Activated naive CD8-positive, alpha-beta T cell treated with anti-CD3 and anti-CD28 coated beads, Interleukin-2, amount 10 ng/mL, durations not matched to agents 7 days and 5 days (primary cell): ENCODE measurements around the gene CARS1. TPM values are rescaled to one million over a fixed set of nuclear protein-coding genes. Genes with fewer than 3 reads are reported as not detected.

Experiments
- ATAC-seq: fragments of 150-1000 bp; cut with Tn5 transposase; one replicate; pipeline ENCODE4 v1.10.0; 2021; ENCODE audit warnings: low read depth, moderate library complexity
- POLR2A ChIA-PET: fragments of 350-600 bp; sonication (Branson Sonifier 250); formaldehyde crosslinking; loops from one replicate; lab custom pipeline; 2021; ENCODE audit warnings: antibody characterized with exemption; lab: Charles Lee
- DNase-seq: peaks from one replicate; pipeline ENCODE4 v3.0.0; 2021
- H3K27ac Mint-ChIP-seq: one replicate; pipeline ENCODE4 v1.8.0; 2022; ENCODE audit warnings: mild to moderate bottlenecking, mixed read lengths
- H3K27me3 Mint-ChIP-seq: one replicate; pipeline ENCODE4 v1.8.0; 2022; ENCODE audit warnings: mild to moderate bottlenecking, moderate library complexity, mixed read lengths
- H3K36me3 Mint-ChIP-seq: one replicate; pipeline ENCODE4 v1.8.0; 2021; ENCODE audit warnings: mild to moderate bottlenecking, mixed read lengths
- H3K4me1 Mint-ChIP-seq: one replicate; pipeline ENCODE4 v1.8.0; 2021; ENCODE audit warnings: mixed read lengths
- H3K4me3 Mint-ChIP-seq: one replicate; pipeline ENCODE4 v1.8.0; 2022; ENCODE audit warnings: mild to moderate bottlenecking, moderate library complexity, mixed read lengths
- H3K9me3 Mint-ChIP-seq: one replicate; pipeline ENCODE4 v1.8.0; 2021; ENCODE audit warnings: mixed read lengths
- total RNA-seq, 2 experiments: library from RNA; stranded (reverse); gene quantifications; one replicate each; pipeline ENCODE4 v1.2.3, GENCODE V29; 2021

Gene CARS1
- total RNA-seq, 2 experiments from 2014 or later: 100 to 111 TPM

DNA sequence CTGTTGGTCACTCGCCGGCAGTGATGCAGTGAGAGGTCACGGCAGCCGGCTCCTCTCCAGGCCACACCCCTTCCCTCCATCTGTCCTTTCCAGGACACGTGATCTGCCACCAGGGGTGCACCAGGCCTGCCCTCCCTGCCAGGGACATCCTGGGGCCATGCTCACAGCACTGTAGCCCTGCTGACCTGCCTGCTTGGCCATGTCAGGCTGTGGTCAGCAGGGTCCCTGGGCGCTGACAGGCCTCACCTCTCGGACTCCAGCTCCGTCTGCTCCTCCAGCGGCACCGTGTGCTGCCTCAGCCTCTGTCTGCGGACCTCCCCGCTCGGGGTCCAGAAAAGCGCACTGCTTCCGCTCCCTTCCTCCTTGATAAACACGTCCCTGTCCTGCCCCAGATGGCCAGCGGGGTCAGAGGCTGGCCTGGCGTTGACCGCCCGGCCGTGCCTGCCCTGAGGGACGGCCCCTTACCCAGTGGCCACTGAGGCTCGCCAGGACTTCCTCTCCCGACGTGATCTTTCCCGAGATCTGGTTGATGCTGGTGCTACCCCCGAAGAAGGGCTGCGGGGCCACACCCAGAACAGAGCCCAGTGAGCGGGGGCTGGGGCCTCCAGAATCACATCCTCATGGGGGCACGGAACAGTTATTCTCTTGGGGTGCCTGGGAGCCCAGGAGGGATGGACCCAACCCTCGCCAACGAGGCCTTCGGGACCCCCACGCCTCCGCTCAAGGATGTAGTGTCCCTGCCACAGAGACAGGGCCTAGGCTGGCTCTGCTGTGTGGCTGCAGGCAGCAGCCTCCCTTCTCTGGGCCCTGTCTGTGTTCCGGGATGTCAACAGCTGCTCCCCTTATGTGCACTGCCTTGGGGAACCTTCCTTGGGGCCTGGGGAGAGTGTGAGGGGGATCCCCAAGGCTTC, 36.3 kb upstream of the CARS1 start:
- ATAC-seq: no peak
- H3K4me1 Mint-ChIP-seq: peaks cover 6% of the 10 kb centered on the region
- POLR2A ChIA-PET: interaction anchor here (0.6 kb wide), 1 partner anchor 107 kb away, joined by 3 read pairs; no protein-coding TSS in a partner anchor

DNA sequence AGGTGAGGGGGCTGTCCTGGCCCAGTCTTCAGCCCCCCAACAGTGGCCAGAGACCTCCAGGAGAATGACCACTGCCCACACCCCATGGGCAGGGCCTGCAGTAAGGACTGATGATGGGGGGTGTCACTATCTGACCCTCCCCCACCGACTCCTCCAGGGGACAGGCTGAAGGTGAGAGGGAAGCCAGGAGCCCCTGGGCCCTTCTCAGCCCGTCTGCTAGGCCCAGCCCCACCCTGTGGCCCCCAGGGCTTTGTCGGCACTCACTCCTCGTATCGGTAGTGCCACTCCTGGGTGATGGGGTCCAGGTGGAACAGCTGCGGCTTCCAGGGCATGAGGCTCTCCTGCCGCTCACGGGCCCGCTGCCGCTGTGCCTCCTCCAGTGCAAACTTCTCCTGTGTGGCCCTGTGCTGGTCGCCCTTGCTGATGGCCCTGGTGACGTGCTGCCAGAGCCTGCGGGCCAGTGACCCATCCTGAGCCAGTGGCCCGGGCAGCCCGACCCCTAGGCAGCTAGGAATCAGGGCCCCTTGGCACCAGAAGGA, 35.4 kb upstream of the CARS1 start:
- ATAC-seq: no peak
- DNase-seq: no peak
- Mint-ChIP-seq H3K9me3 (no peaks in the 10 kb centered on the region), H3K36me3 (no peaks in the 10 kb centered on the region), H3K27me3 (peaks cover 2% of the 10 kb centered on the region), H3K4me3 (no peak overlapping the region), H3K4me1 (peaks cover 6% of the 10 kb centered on the region), H3K27ac (no peak overlapping the region)
- POLR2A ChIA-PET: interaction anchor here (0.6 kb wide), 1 partner anchor 106 kb away, joined by 3 read pairs; no protein-coding TSS in a partner anchor

More for the DNA sequence above, 36.3 kb upstream of the CARS1 start:
- Mint-ChIP-seq H3K36me3 (no peaks in the 10 kb centered on the region), H3K4me3 (no peak overlapping the region), H3K27ac (no peak overlapping the region), H3K27me3 (peaks cover 2% of the 10 kb centered on the region), H3K9me3 (no peaks in the 10 kb centered on the region)
- DNase-seq: no peak

DNA sequence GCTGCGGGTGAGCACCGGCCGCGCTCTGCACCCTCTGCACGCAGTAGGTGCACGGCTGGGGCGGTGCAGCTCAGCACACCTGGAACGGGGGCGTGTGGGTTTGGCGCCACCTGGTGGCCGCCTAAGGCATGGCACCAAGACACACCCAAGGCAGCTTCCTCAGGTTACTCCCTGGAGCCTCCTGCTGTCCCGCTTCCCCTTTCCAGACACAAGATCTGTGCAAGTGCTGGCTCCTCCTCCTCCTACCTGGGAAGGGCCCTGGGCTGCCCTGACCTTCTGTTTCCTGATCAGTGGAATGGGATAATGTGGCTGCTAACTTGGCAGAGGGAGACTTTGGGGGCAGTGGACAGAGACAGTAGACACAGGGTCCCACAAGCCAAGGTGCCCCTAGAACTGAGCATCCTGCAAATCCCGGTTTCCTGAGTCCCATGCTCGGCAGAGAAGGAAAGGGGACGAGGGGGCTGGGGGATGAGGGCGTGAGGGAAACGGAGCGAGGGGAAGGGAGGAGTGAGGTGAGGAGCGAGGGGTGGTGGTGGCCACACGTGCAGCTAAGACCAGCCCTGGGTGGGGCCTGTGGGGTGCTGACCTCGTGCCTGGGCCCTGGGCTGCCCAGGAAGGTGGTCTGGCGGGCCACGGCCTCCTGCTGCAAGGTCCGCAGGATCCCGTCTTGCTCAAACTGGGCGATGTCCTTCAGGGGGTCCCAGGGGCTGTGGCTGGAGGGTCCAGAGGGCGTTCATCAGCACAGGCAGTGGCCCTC, 34.8 kb upstream of the CARS1 start:
- POLR2A ChIA-PET: interaction anchor here (0.6 to 1.2 kb wide), 6 partner anchors 35 to 559 kb away, joined by 3 to 4 read pairs (median 3); partner anchors contain the start of gene CARS1
- ATAC-seq: peak; percentile 83
- no peak overlapping the region for H3K4me3 Mint-ChIP-seq
- no peaks in the 10 kb centered on the region for H3K36me3 Mint-ChIP-seq
- peaks cover 2% of the 10 kb centered on the region for H3K27me3 Mint-ChIP-seq
- H3K27ac Mint-ChIP-seq: no peak overlapping the region
- H3K9me3 Mint-ChIP-seq: no peaks in the 10 kb centered on the region
- peaks cover 6% of the 10 kb centered on the region for H3K4me1 Mint-ChIP-seq
- peak; percentile 85 for DNase-seq

DNA sequence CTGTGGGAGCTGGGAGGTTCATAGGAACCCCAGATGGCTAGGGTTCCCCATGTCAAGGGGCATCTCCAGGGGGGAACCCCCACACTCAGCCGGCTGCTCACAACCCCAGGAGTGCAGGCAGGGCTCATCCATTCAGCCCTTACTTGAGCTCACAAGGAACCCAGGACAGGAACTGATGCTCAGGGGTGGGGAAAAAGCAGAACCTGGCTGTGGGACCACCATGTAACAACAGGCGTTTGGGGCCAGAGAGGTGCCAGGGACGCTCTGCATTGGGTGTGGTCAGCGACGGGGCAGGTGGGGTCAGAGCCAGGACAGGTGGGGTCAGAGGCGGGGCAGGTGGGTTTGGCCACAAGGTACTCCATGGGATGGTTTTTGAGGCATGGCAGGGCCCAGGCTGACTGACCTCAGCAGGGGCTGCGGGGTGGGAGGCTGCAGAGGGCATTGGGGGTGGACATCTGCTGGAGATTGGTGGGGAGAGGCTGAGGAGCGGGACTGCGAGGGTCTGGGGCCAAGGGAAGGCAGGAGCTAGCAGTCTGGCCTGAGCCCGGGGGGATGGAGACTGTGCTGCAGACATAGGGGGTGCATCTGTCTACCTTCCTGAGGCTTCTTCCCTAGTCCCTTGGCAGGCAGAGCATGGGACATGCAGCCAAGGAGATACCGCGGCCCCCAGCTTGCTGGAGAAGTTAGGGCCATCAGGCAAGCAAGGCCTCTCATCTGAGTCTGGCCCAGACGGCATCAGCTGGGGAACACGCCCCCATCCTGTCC, 34.0 kb upstream of the CARS1 start:
- peaks cover 6% of the 10 kb centered on the region for H3K4me1 Mint-ChIP-seq
- no peaks in the 10 kb centered on the region for H3K36me3 Mint-ChIP-seq
- no peaks in the 10 kb centered on the region for H3K27me3 Mint-ChIP-seq
- no peak overlapping the region for H3K4me3 Mint-ChIP-seq
- no peaks in the 10 kb centered on the region for H3K9me3 Mint-ChIP-seq
- ATAC-seq (no peak), DNase-seq (no peak)
- POLR2A ChIA-PET: interaction anchor here (0.9 to 1.2 kb wide), 5 partner anchors 34 to 558 kb away, joined by 3 to 4 read pairs (median 3); partner anchors contain the start of gene CARS1
- no peak overlapping the region for H3K27ac Mint-ChIP-seq

DNA sequence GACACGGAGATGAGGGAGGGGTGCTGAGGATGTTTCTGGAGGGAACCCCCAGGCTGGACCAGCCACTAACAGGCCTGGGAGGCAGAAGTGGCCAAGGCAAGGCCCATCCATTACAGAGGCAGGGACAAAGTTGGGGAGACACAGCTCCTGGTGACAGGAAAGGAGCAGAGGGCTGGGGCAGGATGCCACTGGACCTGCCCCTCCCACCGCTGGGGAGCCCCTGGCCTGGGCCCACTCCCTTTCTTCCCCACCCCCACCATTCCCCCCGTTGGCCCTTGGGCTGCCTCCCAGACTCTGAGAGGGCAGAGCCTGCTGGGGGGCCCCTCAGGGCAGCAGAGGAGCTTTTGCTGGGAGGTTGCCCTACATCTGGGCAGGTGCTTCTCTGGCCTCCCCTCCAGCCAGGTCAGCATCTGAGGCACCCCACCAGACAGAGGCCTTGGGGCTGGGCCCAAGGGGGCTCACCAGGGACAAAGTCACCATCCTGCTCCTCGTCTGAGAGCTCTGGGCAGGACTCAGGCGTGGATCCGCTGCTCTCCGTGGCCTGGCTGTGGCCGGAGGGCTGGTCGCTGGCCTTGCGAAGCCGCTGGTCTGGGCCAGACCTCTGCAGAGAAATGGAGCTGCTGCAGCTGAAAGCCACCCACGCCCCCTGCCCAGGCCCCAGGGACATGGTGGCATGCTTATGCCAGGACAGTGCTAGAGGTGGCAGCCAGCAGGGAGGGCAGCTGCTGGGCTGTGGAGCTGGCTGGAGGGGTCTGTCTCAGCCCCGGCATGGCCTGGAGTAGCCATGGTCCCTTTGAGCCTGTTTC, 33.1 kb upstream of the CARS1 start:
- H3K27ac Mint-ChIP-seq: no peak overlapping the region
- H3K4me3 Mint-ChIP-seq: no peak overlapping the region
- no peaks in the 10 kb centered on the region for H3K9me3 Mint-ChIP-seq
- no peaks in the 10 kb centered on the region for H3K36me3 Mint-ChIP-seq
- no peak for DNase-seq
- no peak for ATAC-seq
- POLR2A ChIA-PET: interaction anchor here (1.2 kb wide), 1 partner anchor 68 kb away, joined by 4 read pairs; no protein-coding TSS in a partner anchor
- H3K27me3 Mint-ChIP-seq: no peaks in the 10 kb centered on the region
- peaks cover 6% of the 10 kb centered on the region for H3K4me1 Mint-ChIP-seq

DNA sequence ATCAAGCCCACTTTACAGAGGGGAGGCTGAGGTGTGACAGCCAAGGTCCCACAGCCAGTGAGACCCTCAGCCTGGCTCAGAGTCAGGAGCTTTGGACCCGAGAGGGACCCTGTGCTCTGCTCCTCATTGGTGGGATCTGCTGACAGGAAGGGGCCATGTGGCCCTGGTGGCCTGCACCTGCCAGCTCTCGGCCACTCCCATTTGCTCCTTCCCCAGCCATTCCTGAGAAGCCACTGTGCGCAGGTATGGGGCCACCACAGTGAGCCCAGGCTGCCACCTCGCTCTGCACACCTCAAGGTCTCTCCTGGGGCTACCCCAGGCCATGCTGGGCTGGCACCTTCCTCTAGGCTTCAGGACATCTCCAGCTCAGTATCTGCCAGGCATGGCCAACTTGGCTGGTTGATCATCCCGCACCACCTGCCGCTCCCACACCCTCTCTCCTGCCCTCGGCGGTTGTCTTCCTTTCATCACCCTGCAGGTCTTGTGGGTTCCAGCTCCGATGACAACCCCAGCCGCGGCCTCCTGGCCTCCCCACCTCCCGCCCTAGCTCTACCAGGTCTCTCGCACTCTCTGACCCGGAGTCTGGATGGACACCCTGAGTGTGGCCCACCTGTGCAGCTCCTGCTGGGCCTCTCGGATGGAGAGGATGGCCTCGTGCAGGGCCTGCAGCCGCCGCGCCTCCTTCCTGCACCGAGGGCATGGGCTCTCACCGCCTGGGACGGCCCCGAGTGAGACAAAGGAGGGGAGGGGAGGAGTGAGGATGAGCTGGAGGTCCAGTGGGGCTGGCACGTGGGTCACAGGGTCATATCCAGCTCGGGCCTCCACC, 32.2 kb upstream of the CARS1 start:
- peaks cover 6% of the 10 kb centered on the region for H3K4me1 Mint-ChIP-seq
- no peaks in the 10 kb centered on the region for H3K36me3 Mint-ChIP-seq
- H3K4me3 Mint-ChIP-seq: no peak overlapping the region
- DNase-seq (no peak), ATAC-seq (no peak)
- H3K27ac Mint-ChIP-seq: no peak overlapping the region
- H3K27me3 Mint-ChIP-seq: peaks cover 2% of the 10 kb centered on the region
- H3K9me3 Mint-ChIP-seq: no peaks in the 10 kb centered on the region
- POLR2A ChIA-PET: no interaction called here

DNA sequence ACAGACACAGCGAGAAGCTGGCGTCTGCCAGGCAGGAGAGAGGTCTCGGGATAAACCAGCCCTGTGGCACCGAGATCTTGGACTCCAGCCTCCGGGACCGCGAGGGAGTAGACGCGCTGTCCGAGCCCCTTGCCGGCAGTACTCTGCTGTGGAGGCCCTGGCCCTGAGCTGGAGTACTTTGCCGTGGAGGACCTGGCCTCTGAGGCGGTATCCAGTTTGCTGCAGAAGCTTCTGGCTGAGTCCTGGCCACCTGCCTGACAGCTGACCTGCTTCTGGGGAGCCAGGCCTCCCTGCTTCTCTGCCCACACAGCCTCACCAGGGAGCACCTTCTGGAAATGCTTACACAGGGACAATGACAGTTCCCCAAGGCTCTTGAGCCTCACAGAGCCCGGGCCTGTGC, 31.6 kb upstream of the CARS1 start:
- POLR2A ChIA-PET: no interaction called here
- Mint-ChIP-seq H3K4me3 (no peak overlapping the region), H3K4me1 (peaks cover 6% of the 10 kb centered on the region), H3K27ac (no peak overlapping the region), H3K9me3 (no peaks in the 10 kb centered on the region), H3K36me3 (no peaks in the 10 kb centered on the region), H3K27me3 (peaks cover 2% of the 10 kb centered on the region)
- DNase-seq (no peak), ATAC-seq (no peak)

GRCh38 chr11:3087821-3088800, 30.9 kb upstream of the CARS1 start:
- Mint-ChIP-seq H3K27me3 (peaks cover 2% of the 10 kb centered on the region), H3K9me3 (no peaks in the 10 kb centered on the region), H3K36me3 (no peaks in the 10 kb centered on the region), H3K27ac (no peak overlapping the region), H3K4me3 (no peak overlapping the region), H3K4me1 (peaks cover 6% of the 10 kb centered on the region)
- no peak for DNase-seq
- POLR2A ChIA-PET: no interaction called here
- ATAC-seq: no peak

GRCh38 chr11:3087373-3087772, 30.1 kb upstream of the CARS1 start:
- H3K4me1 Mint-ChIP-seq: peaks cover 6% of the 10 kb centered on the region
- no peaks in the 10 kb centered on the region for H3K36me3 Mint-ChIP-seq

GRCh38 chr11:3086671-3087150, 29.5 kb upstream of the CARS1 start:
- POLR2A ChIA-PET: no interaction called here
- peaks cover 3% of the 10 kb centered on the region for H3K4me1 Mint-ChIP-seq
- H3K27me3 Mint-ChIP-seq: peaks cover 2% of the 10 kb centered on the region

More at GRCh38 chr11:3087373-3087772, 30.1 kb upstream of the CARS1 start:
- Mint-ChIP-seq H3K27ac (no peak overlapping the region), H3K27me3 (peaks cover 2% of the 10 kb centered on the region), H3K4me3 (no peak overlapping the region), H3K9me3 (no peaks in the 10 kb centered on the region)
- no peak for DNase-seq
- no peak for ATAC-seq
- POLR2A ChIA-PET: no interaction called here

More at GRCh38 chr11:3086671-3087150, 29.5 kb upstream of the CARS1 start:
- ATAC-seq: no peak
- Mint-ChIP-seq H3K27ac (no peak overlapping the region), H3K9me3 (no peaks in the 10 kb centered on the region), H3K36me3 (no peaks in the 10 kb centered on the region), H3K4me3 (no peak overlapping the region)
- DNase-seq: no peak
